C4-2B (cell line): ENCODE data around the gene MYLK4.

Experiments used
- H3K27ac ChIP-seq: fragments of 450-650 bp; 2 replicates; pipeline ENCODE4 v1.5.1; 2017
- ZFX ChIP-seq: fragments of 450-650 bp; IDR thresholded peaks from 2 replicates; pipeline ENCODE4 v1.6.1; 2017
- TF ChIP-seq, protein P1 (sequence below): fragments of 450-650 bp; conservative IDR thresholded peaks from 2 replicates; pipeline ENCODE4 v1.5.1; 2017; ENCODE audit warnings: mild to moderate bottlenecking

Gene MYLK4

DNA sequence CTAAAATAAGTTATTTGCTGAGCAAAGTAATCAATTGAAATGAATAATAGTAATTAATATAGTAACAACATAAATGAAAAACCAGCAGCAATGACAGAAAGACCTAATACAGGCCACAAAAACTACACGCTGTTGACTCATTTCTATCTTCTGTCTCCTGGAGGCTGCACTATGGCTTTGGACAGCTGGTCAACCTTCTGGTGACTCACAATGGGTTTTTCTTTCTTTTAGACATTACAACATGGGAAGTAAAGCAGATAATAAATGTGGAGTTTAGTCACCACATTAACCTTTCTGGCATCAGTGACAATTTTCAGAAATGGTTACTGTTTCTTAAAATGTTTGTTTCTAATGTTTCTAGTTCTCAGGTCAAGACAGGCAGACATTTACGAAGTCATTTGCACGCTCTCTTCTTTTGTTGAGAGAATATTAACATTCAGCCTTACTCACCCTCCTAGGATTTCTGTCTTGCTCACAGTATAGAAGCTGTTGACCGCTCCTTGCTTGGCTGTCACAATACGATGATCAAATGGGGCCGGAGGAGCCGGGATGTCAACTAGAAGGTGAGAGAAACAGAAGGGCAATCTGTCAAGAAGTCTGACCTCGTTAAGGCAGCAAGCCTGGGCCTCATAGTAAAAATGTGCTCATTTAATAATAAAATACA is 62.2 kb downstream of the MYLK4 start:
- H3K27ac ChIP-seq, result no peak overlapping the region

GRCh38 chr6:2687456-2687855 is 63.3 kb downstream of the MYLK4 start:
- TF ChIP-seq, protein P1, sequence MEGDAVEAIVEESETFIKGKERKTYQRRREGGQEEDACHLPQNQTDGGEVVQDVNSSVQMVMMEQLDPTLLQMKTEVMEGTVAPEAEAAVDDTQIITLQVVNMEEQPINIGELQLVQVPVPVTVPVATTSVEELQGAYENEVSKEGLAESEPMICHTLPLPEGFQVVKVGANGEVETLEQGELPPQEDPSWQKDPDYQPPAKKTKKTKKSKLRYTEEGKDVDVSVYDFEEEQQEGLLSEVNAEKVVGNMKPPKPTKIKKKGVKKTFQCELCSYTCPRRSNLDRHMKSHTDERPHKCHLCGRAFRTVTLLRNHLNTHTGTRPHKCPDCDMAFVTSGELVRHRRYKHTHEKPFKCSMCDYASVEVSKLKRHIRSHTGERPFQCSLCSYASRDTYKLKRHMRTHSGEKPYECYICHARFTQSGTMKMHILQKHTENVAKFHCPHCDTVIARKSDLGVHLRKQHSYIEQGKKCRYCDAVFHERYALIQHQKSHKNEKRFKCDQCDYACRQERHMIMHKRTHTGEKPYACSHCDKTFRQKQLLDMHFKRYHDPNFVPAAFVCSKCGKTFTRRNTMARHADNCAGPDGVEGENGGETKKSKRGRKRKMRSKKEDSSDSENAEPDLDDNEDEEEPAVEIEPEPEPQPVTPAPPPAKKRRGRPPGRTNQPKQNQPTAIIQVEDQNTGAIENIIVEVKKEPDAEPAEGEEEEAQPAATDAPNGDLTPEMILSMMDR, result no peak
- TF ChIP-seq ZFX, result no peak

More for the DNA sequence above, 62.2 kb downstream of the MYLK4 start:
- TF ChIP-seq ZFX, result no peak
- TF ChIP-seq, protein P1, result no peak

GRCh38 chr6:2686515-2686914 is 64.2 kb downstream of the MYLK4 start:
- H3K27ac ChIP-seq, result no peak overlapping the region
- TF ChIP-seq ZFX, result no peak
- TF ChIP-seq, protein P1, result no peak

More at GRCh38 chr6:2687456-2687855, 63.3 kb downstream of the MYLK4 start:
- H3K27ac ChIP-seq, result no peak overlapping the region

GRCh38 chr6:2684766-2685754 is 65.7 kb downstream of the MYLK4 start:
- TF ChIP-seq ZFX, result no peak
- TF ChIP-seq, protein P1, result no peak

GRCh38 chr6:2684103-2684749 is 66.5 kb downstream of the MYLK4 start:
- no peak for TF ChIP-seq ZFX
- TF ChIP-seq, protein P1, result no peak
- H3K27ac ChIP-seq, result no peak overlapping the region

More at GRCh38 chr6:2684766-2685754, 65.7 kb downstream of the MYLK4 start:
- no peak overlapping the region for H3K27ac ChIP-seq

DNA sequence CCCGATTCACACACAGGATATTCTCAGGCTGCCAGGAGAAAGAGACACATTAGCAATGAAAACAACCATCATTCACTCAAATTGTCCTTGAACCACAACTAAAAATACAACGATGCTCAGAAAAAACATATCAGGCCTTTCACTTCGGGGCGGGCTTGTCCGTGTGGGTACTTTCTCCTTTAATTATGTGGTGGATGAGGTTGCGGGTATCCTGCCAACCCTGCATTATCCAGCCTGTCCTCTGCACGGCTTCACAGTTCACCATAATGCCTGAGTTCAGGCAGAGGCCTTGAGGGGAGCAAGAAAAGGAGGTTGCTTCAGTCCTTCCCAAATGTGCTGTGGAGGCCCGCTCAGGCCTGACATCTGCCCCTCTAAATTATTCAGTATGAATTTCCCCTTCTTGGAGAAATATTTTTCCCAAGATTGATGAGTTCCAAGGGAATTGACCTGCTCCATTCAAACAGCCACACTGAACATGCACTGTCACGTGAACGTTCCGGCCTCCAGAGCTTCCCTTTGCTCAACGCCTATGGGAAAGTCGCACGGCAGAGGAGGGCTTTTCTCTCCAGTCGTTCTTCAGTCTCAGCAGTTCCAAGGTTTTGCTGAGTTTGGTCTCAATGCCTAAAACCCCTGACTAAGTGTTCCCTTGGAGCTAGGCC is 70.3 kb downstream of the MYLK4 start:
- TF ChIP-seq ZFX, result no peak
- TF ChIP-seq, protein P1, result no peak
- no peak overlapping the region for H3K27ac ChIP-seq
